ENCODE measurements around the gene AADACL3.
A peak's percentile ranks its signal among the peaks of the same experiment; 100 is the strongest.

The AADACL3 gene

GRCh38 chr1:12762766-12763165 lies 46.9 kb downstream of the AADACL3 start:
- WGBS, 2 donors (ENCODE audit: extremely low coverage in 2 of 2, insufficient read length in 2 of 2, insufficient replicate concordance in 1 of 2) = no CpG with 5 or more reads among the region's 7 CpGs
- no peak overlapping the region for H3K18ac ChIP-seq (ENCODE audit: low read length)

DNA sequence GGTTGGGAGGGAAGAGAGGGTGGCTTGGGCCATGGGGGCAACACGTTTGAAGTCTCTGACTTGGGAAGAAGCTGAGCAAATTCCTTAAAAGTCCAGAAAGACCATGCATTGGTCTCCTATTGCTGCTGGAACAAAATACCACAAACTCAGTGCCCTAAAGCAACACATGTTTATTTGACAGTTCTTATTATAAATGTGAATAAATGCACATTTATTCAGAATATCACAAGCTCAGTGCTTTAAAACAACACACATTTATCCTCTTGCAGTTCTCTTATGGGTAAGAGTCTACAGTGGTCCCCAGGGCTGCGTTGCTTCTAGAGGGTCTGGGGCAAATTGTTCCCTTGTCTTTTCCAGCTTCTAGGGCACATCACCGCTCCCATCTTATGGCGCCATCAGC lies 47.6 kb downstream of the AADACL3 start:
- Histone ChIP-seq H2BK12ac (ENCODE audit: low read length) (no peak overlapping the region), H2AFZ (ENCODE audit: low read length) (no peak overlapping the region), H3K4me2 (ENCODE audit: insufficient read depth, low read length, poor library complexity, severe bottlenecking) (no peak overlapping the region), H3K18ac (ENCODE audit: low read length) (no peak overlapping the region), H3K4me3 (ENCODE audit: low read length in 2 of 2) (no peak overlapping the region), H2AK5ac (ENCODE audit: low read depth, low read length) (no peak overlapping the region), H3K4me1 (ENCODE audit: control insufficient read depth in 2 of 2, insufficient read depth in 1 of 2, low read depth in 1 of 2, low read length in 2 of 2) (no peaks in the 10 kb centered on the region), H2BK15ac (ENCODE audit: low read length) (no peak overlapping the region), H3K9ac (ENCODE audit: low read depth, low read length, poor library complexity) (no peak overlapping the region), H4K91ac (ENCODE audit: low read depth, low read length, poor library complexity) (no peak overlapping the region), H4K8ac (ENCODE audit: low read depth, low read length) (no peak overlapping the region), H3K36me3 (replicated peaks in 1 of 2; ENCODE audit: control insufficient read depth in 2 of 2, insufficient read depth in 2 of 2, low read length in 2 of 2) (no peaks in the 10 kb centered on the region), H3K9me3 (replicated peaks in 1 of 2; ENCODE audit: control insufficient read depth in 2 of 2, insufficient read depth in 1 of 2, low read depth in 1 of 2, low read length in 2 of 2) (no peaks in the 10 kb centered on the region), H2BK5ac (ENCODE audit: low read length) (no peak overlapping the region), H3K27ac (replicated peaks; ENCODE audit: low read length) (no peak overlapping the region), H3K4ac (ENCODE audit: low read length) (no peak overlapping the region), H3K14ac (ENCODE audit: low read length) (no peak overlapping the region), H3K27me3 (ENCODE audit: control insufficient read depth in 3 of 3, insufficient read depth in 3 of 3, low read depth in 1 of 3, low read length in 3 of 3) (peaks cover 0 to 8% (median 0%) of the 10 kb centered on the region in 3 experiments), H3K23ac (ENCODE audit: low read depth, low read length, poor library complexity) (no peak overlapping the region), H3K79me1 (ENCODE audit: low read depth, low read length) (no peaks in the 10 kb centered on the region), H2BK120ac (ENCODE audit: low read depth, low read length) (no peak overlapping the region)
- DNase-seq (ENCODE audit: low spot score) = no peak
- no CpG with 5 or more reads among the region's 4 CpGs for WGBS, 2 donors (ENCODE audit: extremely low coverage in 2 of 2, insufficient read length in 2 of 2, insufficient replicate concordance in 1 of 2)

More at GRCh38 chr1:12762766-12763165, 46.9 kb downstream of the AADACL3 start:
- Histone ChIP-seq H3K4me3 (ENCODE audit: low read length in 2 of 2) (peak overlapping the region in 1 of 2 donors; percentile 53), H3K79me1 (ENCODE audit: low read depth, low read length) (no peaks in the 10 kb centered on the region), H3K36me3 (replicated peaks in 1 of 2; ENCODE audit: control insufficient read depth in 2 of 2, insufficient read depth in 2 of 2, low read length in 2 of 2) (no peaks in the 10 kb centered on the region), H2BK15ac (ENCODE audit: low read length) (no peak overlapping the region), H2BK5ac (ENCODE audit: low read length) (no peak overlapping the region), H3K14ac (ENCODE audit: low read length) (no peak overlapping the region), H3K27ac (replicated peaks; ENCODE audit: low read length) (no peak overlapping the region), H3K9me3 (replicated peaks in 1 of 2; ENCODE audit: control insufficient read depth in 2 of 2, insufficient read depth in 1 of 2, low read depth in 1 of 2, low read length in 2 of 2) (no peaks in the 10 kb centered on the region), H2BK120ac (ENCODE audit: low read depth, low read length) (no peak overlapping the region), H3K4me2 (ENCODE audit: insufficient read depth, low read length, poor library complexity, severe bottlenecking) (no peak overlapping the region), H3K4ac (ENCODE audit: low read length) (no peak overlapping the region), H4K8ac (ENCODE audit: low read depth, low read length) (no peak overlapping the region), H2BK12ac (ENCODE audit: low read length) (no peak overlapping the region), H3K9ac (ENCODE audit: low read depth, low read length, poor library complexity) (no peak overlapping the region), H3K23ac (ENCODE audit: low read depth, low read length, poor library complexity) (no peak overlapping the region), H2AK5ac (ENCODE audit: low read depth, low read length) (no peak overlapping the region), H4K91ac (ENCODE audit: low read depth, low read length, poor library complexity) (no peak overlapping the region), H3K4me1 (ENCODE audit: control insufficient read depth in 2 of 2, insufficient read depth in 1 of 2, low read depth in 1 of 2, low read length in 2 of 2) (no peaks in the 10 kb centered on the region), H3K27me3 (ENCODE audit: control insufficient read depth in 3 of 3, insufficient read depth in 3 of 3, low read depth in 1 of 3, low read length in 3 of 3) (peaks cover 0 to 14% (median 0%) of the 10 kb centered on the region in 3 experiments), H2AFZ (ENCODE audit: low read length) (no peak overlapping the region)
- no peak for DNase-seq (ENCODE audit: low spot score)

DNA sequence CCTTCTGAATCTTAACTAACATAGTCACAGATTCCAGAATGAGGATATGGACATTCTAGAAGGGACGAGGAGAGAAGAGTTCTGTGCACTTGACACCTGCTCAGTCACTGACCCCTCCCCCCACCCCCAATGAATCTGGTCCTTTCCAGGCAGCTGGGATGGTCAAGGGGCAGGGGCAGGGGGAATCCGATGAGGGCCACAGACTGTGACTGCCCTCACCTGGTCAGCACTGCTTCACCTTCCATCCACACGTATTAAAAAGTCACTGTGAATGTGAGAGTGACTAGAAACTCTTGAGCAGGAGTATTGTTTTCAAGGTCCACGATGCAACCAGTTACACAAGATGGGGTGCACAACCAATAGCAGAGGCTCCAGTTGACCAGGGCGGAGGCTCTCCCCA lies 48.1 kb downstream of the AADACL3 start:
- Histone ChIP-seq H2BK12ac (ENCODE audit: low read length) (no peak overlapping the region), H2BK15ac (ENCODE audit: low read length) (no peak overlapping the region), H3K23ac (ENCODE audit: low read depth, low read length, poor library complexity) (no peak overlapping the region), H3K9ac (ENCODE audit: low read depth, low read length, poor library complexity) (no peak overlapping the region), H3K14ac (ENCODE audit: low read length) (no peak overlapping the region), H3K4ac (ENCODE audit: low read length) (no peak overlapping the region), H3K18ac (ENCODE audit: low read length) (no peak overlapping the region), H3K4me2 (ENCODE audit: insufficient read depth, low read length, poor library complexity, severe bottlenecking) (no peak overlapping the region), H3K27ac (replicated peaks; ENCODE audit: low read length) (no peak overlapping the region), H3K79me1 (ENCODE audit: low read depth, low read length) (no peaks in the 10 kb centered on the region), H2AK5ac (ENCODE audit: low read depth, low read length) (no peak overlapping the region), H4K91ac (ENCODE audit: low read depth, low read length, poor library complexity) (no peak overlapping the region), H3K27me3 (ENCODE audit: control insufficient read depth in 3 of 3, insufficient read depth in 3 of 3, low read depth in 1 of 3, low read length in 3 of 3) (peaks cover 0 to 4% (median 0%) of the 10 kb centered on the region in 3 experiments), H2AFZ (ENCODE audit: low read length) (no peak overlapping the region), H2BK5ac (ENCODE audit: low read length) (no peak overlapping the region), H3K4me3 (ENCODE audit: low read length in 2 of 2) (no peak overlapping the region), H2BK120ac (ENCODE audit: low read depth, low read length) (no peak overlapping the region), H3K9me3 (replicated peaks in 1 of 2; ENCODE audit: control insufficient read depth in 2 of 2, insufficient read depth in 1 of 2, low read depth in 1 of 2, low read length in 2 of 2) (no peaks in the 10 kb centered on the region), H3K36me3 (replicated peaks in 1 of 2; ENCODE audit: control insufficient read depth in 2 of 2, insufficient read depth in 2 of 2, low read length in 2 of 2) (no peaks in the 10 kb centered on the region), H3K4me1 (ENCODE audit: control insufficient read depth in 2 of 2, insufficient read depth in 1 of 2, low read depth in 1 of 2, low read length in 2 of 2) (no peaks in the 10 kb centered on the region), H4K8ac (ENCODE audit: low read depth, low read length) (no peak overlapping the region)
- no peak for DNase-seq (ENCODE audit: low spot score)
- WGBS, 2 donors (ENCODE audit: extremely low coverage in 2 of 2, insufficient read length in 2 of 2, insufficient replicate concordance in 1 of 2) = no CpG with 5 or more reads among the region's 5 CpGs

GRCh38 chr1:12769031-12769430 lies 53.1 kb downstream of the AADACL3 start:
- Histone ChIP-seq H4K8ac (ENCODE audit: low read depth, low read length) (no peak overlapping the region), H3K79me1 (ENCODE audit: low read depth, low read length) (no peaks in the 10 kb centered on the region), H3K27ac (replicated peaks; ENCODE audit: low read length) (no peak overlapping the region), H3K9me3 (replicated peaks in 1 of 2; ENCODE audit: control insufficient read depth in 2 of 2, insufficient read depth in 1 of 2, low read depth in 1 of 2, low read length in 2 of 2) (no peaks in the 10 kb centered on the region), H4K91ac (ENCODE audit: low read depth, low read length, poor library complexity) (no peak overlapping the region), H3K14ac (ENCODE audit: low read length) (no peak overlapping the region), H2BK12ac (ENCODE audit: low read length) (no peak overlapping the region), H3K9ac (ENCODE audit: low read depth, low read length, poor library complexity) (no peak overlapping the region), H3K4me1 (ENCODE audit: control insufficient read depth in 2 of 2, insufficient read depth in 1 of 2, low read depth in 1 of 2, low read length in 2 of 2) (no peaks in the 10 kb centered on the region), H2BK120ac (ENCODE audit: low read depth, low read length) (no peak overlapping the region), H3K4me3 (ENCODE audit: low read length in 2 of 2) (no peak overlapping the region), H2AFZ (ENCODE audit: low read length) (no peak overlapping the region), H2BK15ac (ENCODE audit: low read length) (no peak overlapping the region), H3K36me3 (replicated peaks in 1 of 2; ENCODE audit: control insufficient read depth in 2 of 2, insufficient read depth in 2 of 2, low read length in 2 of 2) (no peaks in the 10 kb centered on the region), H3K18ac (ENCODE audit: low read length) (no peak overlapping the region), H2AK5ac (ENCODE audit: low read depth, low read length) (no peak overlapping the region), H2BK5ac (ENCODE audit: low read length) (no peak overlapping the region), H3K4ac (ENCODE audit: low read length) (no peak overlapping the region), H3K4me2 (ENCODE audit: insufficient read depth, low read length, poor library complexity, severe bottlenecking) (no peak overlapping the region), H3K23ac (ENCODE audit: low read depth, low read length, poor library complexity) (no peak overlapping the region), H3K27me3 (ENCODE audit: control insufficient read depth in 3 of 3, insufficient read depth in 3 of 3, low read depth in 1 of 3, low read length in 3 of 3) (peaks cover 0 to 22% (median 2%) of the 10 kb centered on the region in 3 experiments)
- WGBS, 2 donors (ENCODE audit: extremely low coverage in 2 of 2, insufficient read length in 2 of 2, insufficient replicate concordance in 1 of 2) = no CpG with 5 or more reads among the region's 2 CpGs
- no peak for DNase-seq (ENCODE audit: low spot score)

All from neuronal stem cell (in vitro differentiated cells).